GM12865 (cell line): ENCODE results near the gene SLC6A7.

Source experiments
- DNase-seq: peaks from one replicate; pipeline ENCODE4 v3.0.0; 2010; ENCODE audit warnings: low read depth
- H3K4me3 ChIP-seq: 2 replicates; pipeline ENCODE4 v1.5.1; 2011; ENCODE audit warnings: mild to moderate bottlenecking, low read depth, low read length, control low read depth
- CTCF ChIP-seq: IDR thresholded peaks from 2 replicates; pipeline ENCODE4 v1.5.1; 2011; ENCODE audit warnings: low read length, control low read depth, low read depth, inconsistent platforms; ENCODE audit not compliant: insufficient read depth; ENCODE audit errors: missing control alignments

SLC6A7 gene

GRCh38 chr5:150256410-150257064, 66.7 kb downstream of the SLC6A7 start:
- TF ChIP-seq CTCF, result no peak
- DNase-seq, result no peak
- no peak overlapping the region for H3K4me3 ChIP-seq

- no peak overlapping the region for H3K4me3 ChIP-seq
- TF ChIP-seq CTCF, result no peak
- DNase-seq, result no peak
Measured at GRCh38 chr5:150257424-150257823, 67.6 kb downstream of the SLC6A7 start.

GRCh38 chr5:150258130-150258529, 68.3 kb downstream of the SLC6A7 start:
- peak; percentile 23 for DNase-seq
- no peak for TF ChIP-seq CTCF
- H3K4me3 ChIP-seq, result no peak overlapping the region
